NCI-H1092 (cell line): Measurements from ENCODE around the gene SEC14L3.
"Not testable (repeated sequence)": the region's sequence is repeated elsewhere in the genome, so short reads cannot be mapped to it uniquely, and the experiment has no call there.

Source experiments
- DNase-seq: peaks from one replicate; lab custom pipeline; 2025; lab: John Stamatoyannopoulos, UW

Gene SEC14L3

GRCh38 chr22:30486118-30486517, 14.3 kb upstream of the SEC14L3 start:
- no peak for DNase-seq

DNA sequence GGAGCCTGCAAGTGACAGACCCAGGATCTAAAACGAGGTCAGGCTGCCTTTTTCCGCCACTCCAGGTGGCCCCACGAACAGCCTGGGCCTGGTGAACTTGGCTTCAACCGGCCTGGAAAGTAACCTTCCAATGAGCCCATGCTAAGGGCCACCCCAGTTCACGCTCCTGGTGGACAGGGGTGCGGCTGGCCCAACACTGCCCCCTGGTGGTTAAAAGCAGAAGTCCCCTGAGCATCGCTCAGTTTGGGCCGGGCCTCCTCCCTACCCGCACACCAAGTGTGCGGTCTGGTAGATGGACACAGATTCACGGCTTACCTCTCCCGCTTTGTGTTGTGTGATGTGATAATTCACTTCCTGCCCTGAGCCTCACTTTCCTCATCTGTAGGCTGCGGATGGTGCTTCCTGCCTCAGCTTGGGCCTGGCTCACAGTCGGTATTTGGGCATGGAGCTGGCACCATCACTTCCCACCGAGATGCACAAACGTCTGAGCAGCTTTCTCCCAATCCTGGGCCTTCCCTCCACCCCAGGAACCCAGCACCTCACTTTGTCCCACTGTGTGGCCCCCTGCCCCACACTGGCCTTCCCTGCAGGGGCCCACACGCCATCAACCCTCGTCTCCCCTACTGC, 13.7 kb upstream of the SEC14L3 start:
- DNase-seq, result peak; percentile 22

DNA sequence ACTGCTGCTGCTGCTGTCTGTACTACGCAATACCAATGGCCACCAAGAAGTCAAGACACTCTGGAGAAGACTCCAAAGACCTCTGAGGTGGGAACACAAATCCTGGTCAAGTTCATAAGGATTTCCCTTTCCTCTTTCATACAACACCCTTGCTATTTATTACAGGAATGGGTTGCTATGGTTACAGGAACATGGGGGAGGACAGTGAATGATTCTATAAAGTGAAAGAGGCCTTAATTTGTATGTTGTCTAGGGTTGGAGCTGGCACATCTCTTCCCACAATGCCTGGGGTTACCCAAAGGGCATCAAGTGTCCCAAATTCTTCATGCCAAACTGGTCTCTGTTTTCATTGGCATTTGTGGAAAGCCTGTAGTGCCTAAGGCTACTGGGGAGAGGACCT, 11.4 kb upstream of the SEC14L3 start:
- no peak for DNase-seq

DNA sequence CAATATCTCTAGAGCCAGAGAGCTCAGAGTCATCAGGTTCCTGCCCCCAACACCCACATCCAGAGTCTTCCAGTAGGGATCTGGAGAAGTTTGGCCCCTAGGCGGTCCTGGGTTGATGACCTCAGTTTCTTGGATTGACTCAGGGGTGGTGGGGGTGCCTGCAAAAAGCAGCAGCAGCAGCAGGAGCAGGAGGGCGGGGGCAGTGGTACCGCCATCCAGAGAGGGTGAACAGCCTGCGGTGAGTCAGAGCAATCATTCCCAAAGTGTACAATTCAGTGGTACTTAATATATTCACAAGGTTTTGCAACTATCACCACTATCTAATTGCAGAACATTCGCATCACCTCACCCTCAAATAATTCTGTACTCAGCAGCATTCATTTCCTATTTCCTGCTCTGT, 9.9 kb upstream of the SEC14L3 start:
- DNase-seq, result no peak

DNA sequence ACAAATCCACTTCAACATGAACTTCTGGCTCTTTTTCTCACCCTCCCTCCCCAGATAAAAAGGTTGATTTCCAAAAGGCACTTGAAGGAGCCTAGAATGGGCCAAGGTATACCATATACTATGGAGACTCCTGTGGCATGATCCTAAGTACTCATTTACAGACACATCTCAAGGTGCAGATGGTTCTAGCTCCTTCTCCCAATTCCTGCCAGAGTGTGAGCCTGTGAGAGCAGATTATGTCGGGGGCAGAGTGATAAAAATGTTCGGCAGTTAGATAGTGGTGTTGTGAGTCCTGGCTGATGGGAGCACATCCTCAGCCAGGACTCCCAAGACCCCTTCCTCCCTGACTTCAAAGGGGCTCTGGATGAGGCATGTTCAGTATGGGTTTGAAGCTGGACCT, 8.2 kb upstream of the SEC14L3 start:
- DNase-seq, result no peak

GRCh38 chr22:30474683-30475424, 3.0 kb upstream of the SEC14L3 start:
- no peak for DNase-seq

GRCh38 chr22:30474121-30474520, 2.3 kb upstream of the SEC14L3 start:
- no peak for DNase-seq

GRCh38 chr22:30472994-30473720, 1.3 kb upstream of the SEC14L3 start:
- no peak for DNase-seq

DNA sequence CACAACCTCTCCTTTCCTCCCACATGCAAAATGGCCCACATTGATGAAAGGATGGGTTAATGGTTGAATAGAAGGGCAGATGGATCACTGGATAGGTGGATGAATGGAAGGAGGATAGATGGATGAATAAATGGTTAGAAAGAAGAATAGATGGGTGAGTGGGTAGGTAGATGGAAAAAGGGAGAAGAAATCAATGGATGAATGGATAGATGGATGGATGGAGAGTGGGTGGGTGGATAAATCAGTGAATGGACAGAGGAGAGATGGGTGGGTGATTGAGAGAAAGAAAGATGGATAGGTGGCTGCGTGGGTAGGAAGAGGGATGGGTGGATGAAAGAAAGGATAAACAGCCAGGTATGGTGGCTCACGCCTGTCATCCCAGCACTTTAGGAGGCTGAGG, 1.2 kb downstream of the SEC14L3 start:
- DNase-seq, result no peak

GRCh38 chr22:30469165-30469564, 2.7 kb downstream of the SEC14L3 start:
- DNase-seq, result no peak

- DNase-seq, result not testable (repeated sequence)
Observed at GRCh38 chr22:30460555-30460954, 11.3 kb downstream of the SEC14L3 start.

- peak; percentile 85 for DNase-seq
Observed at GRCh38 chr22:30460147-30460546, 11.7 kb downstream of the SEC14L3 start.

DNA sequence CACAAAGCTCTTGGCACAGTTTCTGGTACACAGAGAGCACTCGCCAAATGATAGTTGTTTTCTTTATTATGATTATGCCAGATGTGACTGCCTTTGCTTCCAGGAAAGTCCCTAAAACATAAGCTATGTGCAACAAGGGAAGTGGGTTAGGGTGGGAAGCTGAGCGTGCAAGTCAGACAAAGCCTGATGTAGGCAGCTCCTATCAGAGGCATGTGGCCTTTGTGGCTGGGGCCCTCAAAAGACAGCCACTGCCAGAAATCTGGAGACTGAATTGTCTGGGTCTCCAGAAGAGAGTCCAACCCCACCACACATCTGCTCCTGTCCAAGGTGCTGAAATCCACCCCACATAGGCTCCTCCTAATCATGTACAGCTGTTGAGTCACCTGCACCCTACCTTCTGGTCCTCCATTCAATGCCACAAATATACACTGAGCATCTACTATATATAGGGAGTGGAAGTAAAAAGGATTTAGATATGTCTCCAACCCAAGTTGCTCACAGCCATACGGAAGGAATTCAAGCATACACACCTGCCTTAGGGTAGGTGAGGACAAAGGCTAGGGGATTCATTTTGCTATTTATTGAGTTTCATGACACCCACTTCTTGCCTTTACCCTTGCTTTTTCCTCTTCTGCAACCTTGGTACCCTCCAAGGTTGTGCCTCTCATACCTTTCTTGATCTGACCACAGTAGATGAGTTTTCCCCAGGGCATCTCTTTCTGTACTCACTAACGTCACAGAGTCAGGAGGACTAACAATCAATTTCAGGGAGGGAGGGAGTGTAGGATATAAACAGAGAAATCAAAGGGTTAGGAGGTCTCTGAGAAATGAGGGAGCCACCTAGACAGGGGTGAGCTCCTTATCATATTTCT, 12.4 kb downstream of the SEC14L3 start:
- no peak for DNase-seq

DNA sequence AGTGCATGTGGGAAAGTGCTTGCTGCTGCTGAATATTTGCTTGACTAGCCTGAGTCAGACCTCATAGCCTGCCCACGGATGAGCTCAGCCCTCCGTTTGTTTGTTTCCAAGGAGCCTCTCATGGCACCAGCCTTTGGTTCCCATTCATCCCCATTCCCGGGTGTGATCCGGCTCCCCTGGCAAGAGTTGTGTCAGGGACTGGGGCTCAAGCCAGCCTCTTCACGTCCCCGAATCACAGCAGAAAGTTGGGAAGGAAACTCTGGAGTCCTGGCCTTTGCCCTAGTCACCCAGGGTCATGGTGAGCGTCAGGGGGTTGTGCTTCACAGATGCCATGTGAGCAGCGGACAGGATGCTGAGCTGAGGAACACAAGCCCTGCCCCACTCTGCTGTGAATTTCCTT, 13.8 kb downstream of the SEC14L3 start:
- DNase-seq, result no peak

DNA sequence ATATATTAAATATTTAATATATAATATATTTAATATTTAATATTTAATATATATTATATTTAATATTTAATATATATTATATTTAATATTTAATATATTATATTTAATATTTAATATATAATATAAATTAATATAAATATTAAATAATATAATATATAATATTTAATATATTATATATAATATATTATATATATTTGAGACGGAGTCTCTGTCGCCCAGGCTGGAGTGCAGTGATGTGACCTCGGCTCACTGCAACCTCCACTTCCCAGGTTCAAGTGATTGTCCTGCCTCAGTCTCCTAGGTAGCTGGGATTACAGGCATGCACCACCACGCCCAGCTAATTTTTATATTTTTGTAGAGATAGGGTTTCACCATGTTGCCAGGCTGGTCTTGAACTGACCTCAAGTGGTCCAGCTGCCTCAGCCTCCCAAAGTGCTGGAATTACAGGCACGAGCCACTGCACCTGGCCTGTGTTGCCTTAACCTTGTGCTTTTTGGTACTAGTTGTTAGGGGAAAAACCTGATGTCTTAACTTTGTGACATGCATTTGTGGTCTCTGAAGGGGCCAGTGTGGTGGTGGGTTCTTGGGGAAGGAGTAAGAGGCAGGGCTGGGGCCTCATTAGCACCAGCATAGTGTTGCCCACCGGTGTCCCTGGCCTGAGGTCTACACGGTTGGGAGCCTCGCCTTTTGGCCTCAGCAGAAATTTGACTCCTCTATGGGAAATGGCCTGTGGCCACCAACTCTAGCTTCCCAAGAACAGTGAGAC, 16.6 kb downstream of the SEC14L3 start:
- no peak for DNase-seq

GRCh38 chr22:30453731-30454510, 17.9 kb downstream of the SEC14L3 start:
- DNase-seq, result peak; percentile 44

- no peak for DNase-seq
Observed at GRCh38 chr22:30452861-30453260, 19.0 kb downstream of the SEC14L3 start.

- DNase-seq, result not testable (repeated sequence)
Observed at GRCh38 chr22:30451488-30451887, 20.3 kb downstream of the SEC14L3 start.

- no peak for DNase-seq
Observed at GRCh38 chr22:30447656-30448055, 24.2 kb downstream of the SEC14L3 start.

GRCh38 chr22:30445438-30446145, 26.2 kb downstream of the SEC14L3 start:
- DNase-seq, result no peak
